Muscle of leg (tissue), 16 donors: ENCODE data around the gene DIO3. TPM values are rescaled to one million over a fixed set of nuclear protein-coding genes. Genes with fewer than 3 reads are reported as not detected.
A peak's percentile ranks its signal among the peaks of the same experiment; 100 is the strongest.

ENCODE experiments used
- DNase-seq: peaks from one replicate; pipeline ENCODE4 v3.0.0; 2013
- H3K27ac ChIP-seq: one replicate; pipeline ENCODE4 v1.5.1; 2013; ENCODE audit warnings: mild to moderate bottlenecking, low read length, control low read depth
- H3K27me3 ChIP-seq: one replicate; pipeline ENCODE4 v1.6.1; 2013; ENCODE audit warnings: low read length; ENCODE audit not compliant: control insufficient read depth, insufficient read depth
- H3K36me3 ChIP-seq: one replicate; pipeline ENCODE4 v1.6.1; 2013; ENCODE audit warnings: low read length; ENCODE audit not compliant: control insufficient read depth, insufficient read depth
- H3K4me1 ChIP-seq: one replicate; pipeline ENCODE4 v1.6.1; 2013; ENCODE audit warnings: low read length; ENCODE audit not compliant: control insufficient read depth, insufficient read depth
- H3K4me3 ChIP-seq: one replicate; pipeline ENCODE4 v1.5.1; 2013; ENCODE audit warnings: low read length, control low read depth
- H3K9me3 ChIP-seq: replicated peaks from 2 replicates; pipeline ENCODE4 v1.6.1; 2013; ENCODE audit warnings: low read depth, low read length; ENCODE audit not compliant: control insufficient read depth
- WGBS: methylation state at CpG from one replicate; pipeline ENCODE4 v1.1.5; 2013; ENCODE audit warnings: missing lambda C conversion rate; ENCODE audit not compliant: insufficient coverage; 5-methylcytosine and 5-hydroxymethylcytosine counted together
- long read RNA-seq, 11 donors: transcript quantifications; one replicate each; lab custom pipeline, GENCODE V29; 2026
- polyA plus RNA-seq, 8 donors: library from polyadenylated mRNA; unstranded; fragments of 120-200 nt; gene quantifications; one replicate each; pipeline versions ENCODE4 v1.2.1 to v1.2.3, GENCODE V29; 2013; ENCODE audit warnings: inconsistent platforms in 1 of 8, low replicate concordance in 1 of 8; ENCODE audit not compliant: insufficient read length in 8 of 8, insufficient read depth in 1 of 8
- total RNA-seq: library from RNA; stranded (reverse); fragments of 120-200 nt; gene quantifications from one replicate; pipeline ENCODE4 v1.2.4, GENCODE V29; 2013

Gene DIO3
- total RNA-seq (3.3 TPM), polyA plus RNA-seq (1 to 10 TPM; 2.9 to 7.0 (median 5.6) TPM)
- long read RNA-seq, donor 1, transcript DIO3-201 (1 exons, 2,102 nt) = major isoform, 5 of 5 reads
- long read RNA-seq, donor 1, partial matches to known transcripts = 0 of 5 reads
- long read RNA-seq, donor 1, other reads (novel, unspliced or antisense) = 0 of 5 reads
- long read RNA-seq, donor 2, partial matches to known transcripts = 0 of 3 reads
- long read RNA-seq, donor 2, other reads (novel, unspliced or antisense) = 0 of 3 reads
- long read RNA-seq, donor 3, transcript DIO3-201 (1 exons, 2,102 nt) = major isoform, 10 of 10 reads
- long read RNA-seq, donor 3, partial matches to known transcripts = 0 of 10 reads
- long read RNA-seq, donor 3, other reads (novel, unspliced or antisense) = 0 of 10 reads
- long read RNA-seq, donor 4, transcript DIO3-201 (1 exons, 2,102 nt) = major isoform, 6 of 6 reads
- long read RNA-seq, donor 4, partial matches to known transcripts = 0 of 6 reads
- long read RNA-seq, donor 4, other reads (novel, unspliced or antisense) = 0 of 6 reads
- long read RNA-seq, donor 5, transcript DIO3-201 (1 exons, 2,102 nt) = major isoform, 20 of 20 reads
- long read RNA-seq, donor 5, partial matches to known transcripts = 0 of 20 reads
- long read RNA-seq, donor 5, other reads (novel, unspliced or antisense) = 0 of 20 reads
- long read RNA-seq, donor 6, transcript DIO3-201 (1 exons, 2,102 nt) = major isoform, 14 of 14 reads
- long read RNA-seq, donor 6, partial matches to known transcripts = 0 of 14 reads
- long read RNA-seq, donor 6, other reads (novel, unspliced or antisense) = 0 of 14 reads
- long read RNA-seq, donor 7, transcript DIO3-201 (1 exons, 2,102 nt) = major isoform, 31 of 31 reads
- long read RNA-seq, donor 7, partial matches to known transcripts = 0 of 31 reads
- long read RNA-seq, donor 7, other reads (novel, unspliced or antisense) = 0 of 31 reads
- long read RNA-seq, donor 8, transcript DIO3-201 (1 exons, 2,102 nt) = major isoform, 19 of 19 reads
- long read RNA-seq, donor 8, partial matches to known transcripts = 0 of 19 reads
- long read RNA-seq, donor 8, other reads (novel, unspliced or antisense) = 0 of 19 reads
- long read RNA-seq, donor 9, transcript DIO3-201 (1 exons, 2,102 nt) = major isoform, 31 of 31 reads
- long read RNA-seq, donor 9, partial matches to known transcripts = 0 of 31 reads
- long read RNA-seq, donor 9, other reads (novel, unspliced or antisense) = 0 of 31 reads
- long read RNA-seq, donor 10, transcript DIO3-201 (1 exons, 2,102 nt) = major isoform, 16 of 16 reads
- long read RNA-seq, donor 10, partial matches to known transcripts = 0 of 16 reads
- long read RNA-seq, donor 10, other reads (novel, unspliced or antisense) = 0 of 16 reads
- long read RNA-seq, donor 11, transcript DIO3-201 (1 exons, 2,102 nt) = major isoform, 26 of 26 reads
- long read RNA-seq, donor 11, partial matches to known transcripts = 0 of 26 reads
- long read RNA-seq, donor 11, other reads (novel, unspliced or antisense) = 0 of 26 reads

DNA sequence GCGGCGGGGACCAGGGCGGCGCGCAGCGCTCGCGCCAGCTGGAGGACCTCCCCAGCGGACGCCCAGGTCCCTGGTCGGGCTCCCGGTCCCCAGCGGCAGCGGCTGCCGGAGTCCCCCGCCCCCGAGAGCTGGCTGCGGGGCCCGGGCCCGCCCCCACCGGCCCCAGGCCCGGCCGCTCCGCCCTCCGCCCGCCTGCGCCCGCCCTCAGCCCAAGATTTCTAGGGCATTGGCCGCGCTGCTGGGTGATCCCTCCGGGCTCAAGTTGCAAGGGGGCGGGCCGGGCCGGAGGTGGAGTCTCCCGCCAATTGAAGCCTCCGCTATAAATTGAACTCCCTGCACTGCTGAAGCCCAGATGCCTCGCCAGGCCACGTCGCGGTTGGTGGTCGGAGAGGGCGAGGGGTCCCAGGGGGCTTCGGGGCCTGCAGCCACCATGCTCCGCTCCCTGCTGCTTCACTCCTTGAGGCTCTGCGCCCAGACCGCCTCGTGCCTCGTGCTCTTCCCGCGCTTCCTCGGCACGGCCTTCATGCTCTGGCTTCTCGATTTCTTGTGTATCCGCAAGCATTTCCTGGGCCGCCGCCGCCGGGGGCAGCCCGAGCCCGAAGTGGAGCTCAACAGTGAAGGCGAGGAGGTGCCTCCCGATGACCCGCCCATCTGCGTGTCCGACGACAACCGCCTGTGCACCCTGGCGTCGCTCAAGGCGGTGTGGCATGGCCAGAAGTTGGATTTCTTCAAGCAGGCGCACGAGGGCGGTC lies at the start of gene DIO3:
Gene DIO3, plus strand, starts transcription at position 351 of the 752 bp plus-strand sequence.
- peaks cover 28% of the 10 kb centered on the region for H3K4me1 ChIP-seq
- H3K4me3 ChIP-seq = no peak within 1 kb of the TSS
- no peaks in the 10 kb centered on the region for H3K36me3 ChIP-seq
- WGBS = 7% methylated on average over 73 of the region's 73 CpGs
- peak; percentile 76 for DNase-seq
- H3K9me3 ChIP-seq = peaks cover 14% of the 10 kb centered on the region
- H3K27me3 ChIP-seq = peaks cover 91% of the 10 kb centered on the region
- H3K27ac ChIP-seq = no peak within 1 kb of the TSS

GRCh38 chr14:101511620-101512375 lies 49.5 kb upstream of the DIO3 start:
- peaks cover 2% of the 10 kb centered on the region for H3K27me3 ChIP-seq
- DNase-seq = no peak
- H3K9me3 ChIP-seq = peaks cover 10% of the 10 kb centered on the region
- 38% methylated on average over 16 of the region's 20 CpGs for WGBS
- H3K4me1 ChIP-seq = peaks cover 5% of the 10 kb centered on the region
- H3K27ac ChIP-seq = no peak overlapping the region
- H3K36me3 ChIP-seq = no peaks in the 10 kb centered on the region
- no peak overlapping the region for H3K4me3 ChIP-seq

- H3K27me3 ChIP-seq = peaks cover 2% of the 10 kb centered on the region
- peaks cover 10% of the 10 kb centered on the region for H3K9me3 ChIP-seq
- H3K4me1 ChIP-seq = peaks cover under 1% of the 10 kb centered on the region
- H3K36me3 ChIP-seq = no peaks in the 10 kb centered on the region
- WGBS = 69% methylated on average over 7 of the region's 9 CpGs
- no peak overlapping the region for H3K27ac ChIP-seq
- DNase-seq = no peak
- no peak overlapping the region for H3K4me3 ChIP-seq
Observed at GRCh38 chr14:101512376-101512695, 49.0 kb upstream of the DIO3 start.

DNA sequence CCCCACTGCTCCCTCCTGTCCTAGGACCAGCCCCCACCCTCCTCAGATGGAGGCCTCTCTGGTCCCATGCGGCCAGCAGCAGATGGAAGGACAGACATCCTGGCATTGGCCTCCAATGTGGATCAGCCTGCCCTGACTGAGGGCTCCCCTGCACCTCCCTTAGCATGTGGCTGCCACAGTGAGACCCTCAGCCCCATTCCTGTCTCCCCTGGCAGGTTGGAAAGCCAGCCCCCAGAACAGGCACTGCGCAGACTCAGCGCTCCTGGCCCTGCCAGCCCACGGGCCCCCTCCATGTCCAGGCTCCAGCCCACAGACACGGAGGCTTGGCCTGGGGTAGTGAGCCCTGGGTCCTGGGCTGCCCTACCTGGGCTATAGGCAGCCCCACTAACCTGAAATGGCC lies 47.2 kb upstream of the DIO3 start:
- H3K4me3 ChIP-seq = no peak overlapping the region

GRCh38 chr14:101516401-101516800 lies 44.9 kb upstream of the DIO3 start:
- Histone ChIP-seq H3K9me3 (peaks cover 10% of the 10 kb centered on the region), H3K27me3 (peaks cover 2% of the 10 kb centered on the region), H3K4me3 (no peak overlapping the region), H3K4me1 (peaks cover 6% of the 10 kb centered on the region), H3K36me3 (no peaks in the 10 kb centered on the region), H3K27ac (no peak overlapping the region)
- DNase-seq = no peak
- 94% methylated on average over 5 of the region's 9 CpGs for WGBS

More for the DNA sequence above, 47.2 kb upstream of the DIO3 start:
- DNase-seq = no peak
- Histone ChIP-seq H3K27me3 (peaks cover 2% of the 10 kb centered on the region), H3K9me3 (peaks cover 10% of the 10 kb centered on the region), H3K4me1 (peaks cover 6% of the 10 kb centered on the region), H3K27ac (no peak overlapping the region), H3K36me3 (no peaks in the 10 kb centered on the region)
- WGBS = 92% methylated on average over 4 of the region's 5 CpGs

GRCh38 chr14:101518611-101519473 lies 42.5 kb upstream of the DIO3 start:
- no peak overlapping the region for H3K27ac ChIP-seq
- H3K27me3 ChIP-seq = peaks cover 5% of the 10 kb centered on the region
- H3K36me3 ChIP-seq = no peaks in the 10 kb centered on the region
- WGBS = 68% methylated on average over 23 of the region's 28 CpGs
- peaks cover 10% of the 10 kb centered on the region for H3K9me3 ChIP-seq
- H3K4me1 ChIP-seq = peaks cover 6% of the 10 kb centered on the region
- H3K4me3 ChIP-seq = no peak overlapping the region
- DNase-seq = peak; percentile 38

DNA sequence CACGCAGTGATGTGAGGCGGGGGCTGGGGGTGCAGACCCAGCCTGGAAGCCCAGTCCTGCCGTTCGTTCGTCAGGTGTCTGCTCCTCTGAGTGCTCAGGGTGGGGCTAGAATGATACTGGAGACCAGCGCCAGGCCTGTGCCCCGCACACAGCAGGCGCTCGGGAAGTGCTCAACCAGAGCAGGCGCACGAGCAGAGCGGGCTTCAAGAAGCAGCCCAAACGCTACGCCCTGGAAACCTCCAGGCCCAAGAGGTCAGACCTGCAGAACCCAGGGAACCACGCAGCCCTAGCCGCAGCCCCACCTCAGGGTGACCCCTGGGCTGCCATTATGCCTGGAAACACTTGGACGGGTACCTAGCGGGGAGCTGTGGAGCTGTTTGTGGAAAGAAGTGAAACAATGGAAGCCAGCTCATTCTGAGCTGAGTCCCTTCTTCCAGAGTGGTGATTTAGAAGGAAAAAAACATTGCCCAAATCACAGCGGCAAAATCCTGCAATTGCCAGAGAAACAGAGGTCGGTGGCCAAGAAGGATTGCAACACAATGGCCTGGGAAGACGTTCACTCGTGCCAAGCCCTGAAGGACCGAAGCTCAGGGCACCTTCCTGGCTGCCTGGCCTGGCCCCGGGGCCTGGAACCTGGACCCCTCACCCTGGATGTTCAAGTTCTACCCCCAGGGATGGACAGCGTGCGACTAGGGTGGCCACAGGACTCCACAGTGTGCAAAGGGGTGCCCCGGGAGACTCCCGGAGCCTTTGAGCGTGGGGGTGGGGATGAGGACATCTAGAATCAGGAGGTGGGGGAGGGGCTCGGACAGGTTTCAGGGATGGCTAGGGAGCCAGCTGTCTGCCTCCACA lies 40.4 kb upstream of the DIO3 start:
- WGBS = 74% methylated on average over 22 of the region's 30 CpGs
- Histone ChIP-seq H3K4me1 (peaks cover 6% of the 10 kb centered on the region), H3K27me3 (peaks cover 2% of the 10 kb centered on the region), H3K9me3 (peaks cover 3% of the 10 kb centered on the region), H3K27ac (no peak overlapping the region), H3K4me3 (no peak overlapping the region), H3K36me3 (no peaks in the 10 kb centered on the region)
- DNase-seq = peak; percentile 63
